IPS-11a (cell line): ENCODE results near the gene ETV5.
"Not testable (repeated sequence)": the region's sequence is repeated elsewhere in the genome, so short reads cannot be mapped to it uniquely, and the experiment has no call there.

ENCODE experiments used
- H3K4me3 ChIP-seq: one replicate; pipeline ENCODE4 v1.5.1; 2013; ENCODE audit warnings: low read depth, low read length, control low read depth

Gene ETV5

GRCh38 chr3:186025993-186026392 lies 82.9 kb downstream of the ETV5 start:
- not testable (repeated sequence) for H3K4me3 ChIP-seq

- no peak overlapping the region for H3K4me3 ChIP-seq
Measured at GRCh38 chr3:186025161-186025560, 83.7 kb downstream of the ETV5 start.

GRCh38 chr3:186024210-186024609 lies 84.7 kb downstream of the ETV5 start:
- H3K4me3 ChIP-seq: no peak overlapping the region

- H3K4me3 ChIP-seq: no peak overlapping the region
Measured at GRCh38 chr3:186022931-186023330, 86.0 kb downstream of the ETV5 start.

- no peak overlapping the region for H3K4me3 ChIP-seq
Measured at GRCh38 chr3:186021673-186022362, 87.1 kb downstream of the ETV5 start.

GRCh38 chr3:186021250-186021649 lies 87.6 kb downstream of the ETV5 start:
- H3K4me3 ChIP-seq: not testable (repeated sequence)

GRCh38 chr3:186019288-186019687 lies 89.6 kb downstream of the ETV5 start:
- H3K4me3 ChIP-seq: not testable (repeated sequence)

- no peak overlapping the region for H3K4me3 ChIP-seq
Measured at GRCh38 chr3:186014866-186015265, 94.0 kb downstream of the ETV5 start.

GRCh38 chr3:186013312-186013711 lies 95.6 kb downstream of the ETV5 start:
- H3K4me3 ChIP-seq: no peak overlapping the region

- no peak overlapping the region for H3K4me3 ChIP-seq
Measured at GRCh38 chr3:186012137-186012536, 96.8 kb downstream of the ETV5 start.

GRCh38 chr3:186004671-186005070 lies 104.2 kb downstream of the ETV5 start:
- H3K4me3 ChIP-seq: no peak overlapping the region

GRCh38 chr3:186004209-186004608 lies 104.7 kb downstream of the ETV5 start:
- no peak overlapping the region for H3K4me3 ChIP-seq

- H3K4me3 ChIP-seq: no peak overlapping the region
Measured at GRCh38 chr3:186003610-186004009, 105.3 kb downstream of the ETV5 start.

GRCh38 chr3:186002884-186003472 lies 105.9 kb downstream of the ETV5 start:
- no peak overlapping the region for H3K4me3 ChIP-seq

- H3K4me3 ChIP-seq: no peak overlapping the region
Measured at GRCh38 chr3:186001842-186002241, 107.0 kb downstream of the ETV5 start.

- no peak overlapping the region for H3K4me3 ChIP-seq
Measured at GRCh38 chr3:185999221-185999620, 109.7 kb downstream of the ETV5 start.

- H3K4me3 ChIP-seq: no peak overlapping the region
Measured at GRCh38 chr3:185998136-185998535, 110.8 kb downstream of the ETV5 start.

- H3K4me3 ChIP-seq: no peak overlapping the region
Measured at GRCh38 chr3:185997130-185997529, 111.8 kb downstream of the ETV5 start.
